Kidney epithelial cell (primary cell): ENCODE results near the gene DSCAM. TPM values are rescaled to one million over a fixed set of nuclear protein-coding genes. Genes with fewer than 3 reads are reported as not detected.

Experiments
- DNase-seq: peaks from one replicate; pipeline ENCODE4 v3.0.0-alpha.2; 2010; ENCODE audit warnings: low read depth
- H3K27me3 ChIP-seq: 2 replicates; pipeline ENCODE4 v1.6.0; 2011; ENCODE audit warnings: low read length; ENCODE audit not compliant: control insufficient read depth, insufficient read depth
- H3K36me3 ChIP-seq: 2 replicates; pipeline ENCODE4 v1.5.1; 2011; ENCODE audit warnings: low read length; ENCODE audit not compliant: control insufficient read depth, insufficient read depth
- H3K4me3 ChIP-seq: 2 replicates; pipeline ENCODE4 v1.5.1; 2011; ENCODE audit warnings: low read depth, mild to moderate bottlenecking, control low read depth, low read length
- CTCF ChIP-seq: IDR thresholded peaks from 2 replicates; pipeline ENCODE4 v1.5.1; 2011; ENCODE audit warnings: mild to moderate bottlenecking, moderate library complexity, low read length, control low read depth, inconsistent platforms; ENCODE audit not compliant: insufficient read depth, poor library complexity, severe bottlenecking
- total RNA-seq: library from RNA; depleted of rRNA; stranded (reverse); fragments of >200 nt; gene quantifications from 2 replicates; pipeline ENCODE4 v1.2.3, GENCODE V29; 2015

DSCAM gene
- total RNA-seq, 1 donor from 2014 or later = 0.21 TPM

- DNase-seq = no peak
- H3K27me3 ChIP-seq = no peaks in the 10 kb centered on the region
- no peaks in the 10 kb centered on the region for H3K36me3 ChIP-seq
- no peak for TF ChIP-seq CTCF
- no peak overlapping the region for H3K4me3 ChIP-seq
Observed at GRCh38 chr21:40349591-40349990, 497.4 kb downstream of the DSCAM start.

GRCh38 chr21:40345711-40346321, 501.1 kb downstream of the DSCAM start:
- Histone ChIP-seq H3K36me3 (no peaks in the 10 kb centered on the region), H3K27me3 (no peaks in the 10 kb centered on the region), H3K4me3 (no peak overlapping the region)
- no peak for TF ChIP-seq CTCF
- DNase-seq = no peak

GRCh38 chr21:40340357-40340756, 506.6 kb downstream of the DSCAM start:
- Histone ChIP-seq H3K27me3 (no peaks in the 10 kb centered on the region), H3K4me3 (no peak overlapping the region), H3K36me3 (no peaks in the 10 kb centered on the region)
- DNase-seq = no peak
- no peak for TF ChIP-seq CTCF

GRCh38 chr21:40339050-40339449, 507.9 kb downstream of the DSCAM start:
- Histone ChIP-seq H3K4me3 (no peak overlapping the region), H3K27me3 (no peaks in the 10 kb centered on the region), H3K36me3 (no peaks in the 10 kb centered on the region)
- DNase-seq = no peak
- TF ChIP-seq CTCF = no peak

- TF ChIP-seq CTCF = no peak
- no peak for DNase-seq
- Histone ChIP-seq H3K4me3 (no peak overlapping the region), H3K36me3 (no peaks in the 10 kb centered on the region), H3K27me3 (no peaks in the 10 kb centered on the region)
Observed at GRCh38 chr21:40337981-40338380, 509.0 kb downstream of the DSCAM start.

GRCh38 chr21:40335704-40336103, 511.3 kb downstream of the DSCAM start:
- no peaks in the 10 kb centered on the region for H3K36me3 ChIP-seq
- DNase-seq = no peak
- H3K4me3 ChIP-seq = no peak overlapping the region
- no peak for TF ChIP-seq CTCF
- no peaks in the 10 kb centered on the region for H3K27me3 ChIP-seq
